Measurements from ENCODE around the gene STRIT1.

The STRIT1 gene

GRCh38 chr3:155293516-155293915 is at the start of gene STRIT1:
Gene STRIT1 (minus strand): TSS chr3:155293683.
- H3K4me3 ChIP-seq = no peak within 1 kb of the TSS
- H3K36me3 ChIP-seq (replicated peaks) = no peaks in the 10 kb centered on the region
- H3K9me3 ChIP-seq = peaks cover 8% of the 10 kb centered on the region
- in situ Hi-C loops (cut with MboI; ENCODE audit: low sequenced_read_pairs) = no loop called here
- no peaks in the 10 kb centered on the region for H3K27me3 ChIP-seq (ENCODE audit: low read depth)
- H3K4me1 ChIP-seq = no peaks in the 10 kb centered on the region
- no peak for DNase-seq (ENCODE audit: low spot score in 2 of 2)

GRCh38 chr3:155342344-155342743 is 48.9 kb upstream of the STRIT1 start:
- in situ Hi-C loops (cut with MboI; ENCODE audit: low sequenced_read_pairs) = loop anchor here (25.0 kb wide), 1 partner anchor 1030 kb away; the partner anchor contains the start of gene DHX36
- no peaks in the 10 kb centered on the region for H3K27me3 ChIP-seq (ENCODE audit: low read depth)
- H3K36me3 ChIP-seq (replicated peaks) = no peaks in the 10 kb centered on the region
- H3K4me3 ChIP-seq = no peak overlapping the region
- H3K9me3 ChIP-seq = no peaks in the 10 kb centered on the region
- H3K4me1 ChIP-seq = peaks cover 18% of the 10 kb centered on the region
- DNase-seq (ENCODE audit: low spot score in 2 of 2) = peak in 1 of 2 experiments; percentile 33

GRCh38 chr3:155339052-155339451 is 45.6 kb upstream of the STRIT1 start:
- Histone ChIP-seq H3K9me3 (no peaks in the 10 kb centered on the region), H3K36me3 (replicated peaks) (no peaks in the 10 kb centered on the region), H3K4me1 (peaks cover 20% of the 10 kb centered on the region), H3K4me3 (no peak overlapping the region), H3K27me3 (ENCODE audit: low read depth) (no peaks in the 10 kb centered on the region)
- DNase-seq (ENCODE audit: low spot score in 2 of 2) = no peak
- in situ Hi-C loops (cut with MboI; ENCODE audit: low sequenced_read_pairs) = loop anchor here (25.0 kb wide), 1 partner anchor 1027 kb away; the partner anchor contains the start of gene DHX36

- no peak for DNase-seq (ENCODE audit: low spot score in 2 of 2)
- Histone ChIP-seq H3K27me3 (ENCODE audit: low read depth) (no peaks in the 10 kb centered on the region), H3K9me3 (no peaks in the 10 kb centered on the region), H3K4me1 (peaks cover 3% of the 10 kb centered on the region), H3K36me3 (replicated peaks) (no peaks in the 10 kb centered on the region), H3K4me3 (no peak overlapping the region)
- in situ Hi-C loops (cut with MboI; ENCODE audit: low sequenced_read_pairs) = loop anchor here (25.0 kb wide), 1 partner anchor 1024 kb away; the partner anchor contains the start of gene DHX36
Measured at GRCh38 chr3:155335724-155336354, 42.4 kb upstream of the STRIT1 start.

- Histone ChIP-seq H3K9me3 (no peaks in the 10 kb centered on the region), H3K27me3 (ENCODE audit: low read depth) (no peaks in the 10 kb centered on the region), H3K4me3 (no peak overlapping the region), H3K4me1 (peaks cover 3% of the 10 kb centered on the region), H3K36me3 (replicated peaks) (no peaks in the 10 kb centered on the region)
- in situ Hi-C loops (cut with MboI; ENCODE audit: low sequenced_read_pairs) = loop anchor here (25.0 kb wide), 1 partner anchor 1023 kb away; the partner anchor contains the start of gene DHX36
- DNase-seq (ENCODE audit: low spot score in 2 of 2) = no peak
Measured at GRCh38 chr3:155334914-155335723, 41.6 kb upstream of the STRIT1 start.

- Histone ChIP-seq H3K4me3 (no peak overlapping the region), H3K9me3 (no peaks in the 10 kb centered on the region), H3K4me1 (peaks cover 3% of the 10 kb centered on the region), H3K36me3 (replicated peaks) (no peaks in the 10 kb centered on the region), H3K27me3 (ENCODE audit: low read depth) (no peaks in the 10 kb centered on the region)
- DNase-seq (ENCODE audit: low spot score in 2 of 2) = no peak
- in situ Hi-C loops (cut with MboI; ENCODE audit: low sequenced_read_pairs) = loop anchor here (25.0 kb wide), 1 partner anchor 1022 kb away; the partner anchor contains the start of gene DHX36
Measured at GRCh38 chr3:155334215-155334913, 40.9 kb upstream of the STRIT1 start.

- H3K36me3 ChIP-seq (replicated peaks) = no peaks in the 10 kb centered on the region
- DNase-seq (ENCODE audit: low spot score in 2 of 2) = no peak
- no peaks in the 10 kb centered on the region for H3K9me3 ChIP-seq
- in situ Hi-C loops (cut with MboI; ENCODE audit: low sequenced_read_pairs) = loop anchor here (25.0 kb wide), 1 partner anchor 1020 kb away; the partner anchor contains the start of gene DHX36
- H3K4me3 ChIP-seq = no peak overlapping the region
- peaks cover 3% of the 10 kb centered on the region for H3K4me1 ChIP-seq
- H3K27me3 ChIP-seq (ENCODE audit: low read depth) = no peaks in the 10 kb centered on the region
Measured at GRCh38 chr3:155332716-155333115, 39.2 kb upstream of the STRIT1 start.

GRCh38 chr3:155331078-155331477 is 37.6 kb upstream of the STRIT1 start:
- DNase-seq (ENCODE audit: low spot score in 2 of 2) = no peak
- Histone ChIP-seq H3K36me3 (replicated peaks) (no peaks in the 10 kb centered on the region), H3K9me3 (no peaks in the 10 kb centered on the region), H3K4me3 (no peak overlapping the region), H3K4me1 (peaks cover 3% of the 10 kb centered on the region), H3K27me3 (ENCODE audit: low read depth) (no peaks in the 10 kb centered on the region)
- in situ Hi-C loops (cut with MboI; ENCODE audit: low sequenced_read_pairs) = loop anchor here (25.0 kb wide), 1 partner anchor 1019 kb away; the partner anchor contains the start of gene DHX36

- in situ Hi-C loops (cut with MboI; ENCODE audit: low sequenced_read_pairs) = loop anchor here (25.0 kb wide), 1 partner anchor 1018 kb away; the partner anchor contains the start of gene DHX36
Measured at GRCh38 chr3:155330370-155330769, 36.9 kb upstream of the STRIT1 start.

GRCh38 chr3:155329513-155330048 is 36.1 kb upstream of the STRIT1 start:
- H3K27me3 ChIP-seq (ENCODE audit: low read depth) = no peaks in the 10 kb centered on the region
- in situ Hi-C loops (cut with MboI; ENCODE audit: low sequenced_read_pairs) = loop anchor here (10.0 to 25.0 kb wide), 3 partner anchors 375 to 1017 kb away; partner anchors contain the start of gene DHX36
- H3K9me3 ChIP-seq = no peaks in the 10 kb centered on the region
- H3K4me1 ChIP-seq = no peaks in the 10 kb centered on the region
- DNase-seq (ENCODE audit: low spot score in 2 of 2) = no peak
- no peaks in the 10 kb centered on the region for H3K36me3 ChIP-seq (replicated peaks)
- H3K4me3 ChIP-seq = no peak overlapping the region

More at GRCh38 chr3:155330370-155330769, 36.9 kb upstream of the STRIT1 start:
- Histone ChIP-seq H3K4me1 (no peaks in the 10 kb centered on the region), H3K36me3 (replicated peaks) (no peaks in the 10 kb centered on the region), H3K4me3 (no peak overlapping the region), H3K27me3 (ENCODE audit: low read depth) (no peaks in the 10 kb centered on the region), H3K9me3 (no peaks in the 10 kb centered on the region)
- no peak for DNase-seq (ENCODE audit: low spot score in 2 of 2)

GRCh38 chr3:155327871-155328270 is 34.4 kb upstream of the STRIT1 start:
- no peak overlapping the region for H3K4me3 ChIP-seq
- no peaks in the 10 kb centered on the region for H3K36me3 ChIP-seq (replicated peaks)
- no peaks in the 10 kb centered on the region for H3K9me3 ChIP-seq
- H3K4me1 ChIP-seq = no peaks in the 10 kb centered on the region
- in situ Hi-C loops (cut with MboI; ENCODE audit: low sequenced_read_pairs) = loop anchor here (10.0 to 25.0 kb wide), 3 partner anchors 373 to 1016 kb away; partner anchors contain the start of gene DHX36
- H3K27me3 ChIP-seq (ENCODE audit: low read depth) = no peaks in the 10 kb centered on the region
- DNase-seq (ENCODE audit: low spot score in 2 of 2) = no peak

- in situ Hi-C loops (cut with MboI; ENCODE audit: low sequenced_read_pairs) = loop anchor here (10.0 to 25.0 kb wide), 3 partner anchors 373 to 1015 kb away; partner anchors contain the start of gene DHX36
- H3K4me3 ChIP-seq = no peak overlapping the region
- H3K4me1 ChIP-seq = no peaks in the 10 kb centered on the region
- no peaks in the 10 kb centered on the region for H3K27me3 ChIP-seq (ENCODE audit: low read depth)
- no peaks in the 10 kb centered on the region for H3K9me3 ChIP-seq
- H3K36me3 ChIP-seq (replicated peaks) = no peaks in the 10 kb centered on the region
- DNase-seq (ENCODE audit: low spot score in 2 of 2) = no peak
Measured at GRCh38 chr3:155327430-155327829, 33.9 kb upstream of the STRIT1 start.

- Histone ChIP-seq H3K36me3 (replicated peaks) (no peaks in the 10 kb centered on the region), H3K9me3 (no peaks in the 10 kb centered on the region), H3K4me3 (no peak overlapping the region), H3K27me3 (ENCODE audit: low read depth) (no peaks in the 10 kb centered on the region), H3K4me1 (peaks cover 1% of the 10 kb centered on the region)
- in situ Hi-C loops (cut with MboI; ENCODE audit: low sequenced_read_pairs) = loop anchor here (10.0 to 25.0 kb wide), 3 partner anchors 372 to 1015 kb away; partner anchors contain the start of gene DHX36
- no peak for DNase-seq (ENCODE audit: low spot score in 2 of 2)
Measured at GRCh38 chr3:155326901-155327300, 33.4 kb upstream of the STRIT1 start.
